Neuronal stem cell (in vitro differentiated cells): ENCODE data around the gene ENOPH1.
A peak's percentile ranks its signal among the peaks of the same experiment; 100 is the strongest.

ENCODE experiments used
- DNase-seq: peaks from one replicate; pipeline ENCODE4 v3.0.0-alpha.2; 2013; ENCODE audit warnings: low spot score
- H2AFZ ChIP-seq: one replicate; pipeline ENCODE4 v1.6.1; 2013; ENCODE audit warnings: mild to moderate bottlenecking, low read length, inconsistent platforms
- H2AK5ac ChIP-seq: 2 replicates; pipeline ENCODE4 v1.6.1; 2013; ENCODE audit warnings: low read depth, mild to moderate bottlenecking, inconsistent platforms, low read length, moderate library complexity, mixed read lengths
- H2BK120ac ChIP-seq: 2 replicates; pipeline ENCODE4 v1.6.1; 2013; ENCODE audit warnings: low read depth, mild to moderate bottlenecking, inconsistent platforms, low read length, moderate library complexity, mixed read lengths
- H2BK12ac ChIP-seq: one replicate; pipeline ENCODE4 v1.6.1; 2013; ENCODE audit warnings: low read length, inconsistent platforms
- H2BK15ac ChIP-seq: 2 replicates; pipeline ENCODE4 v1.6.1; 2013; ENCODE audit warnings: mild to moderate bottlenecking, low read length, inconsistent platforms, mixed read lengths
- H2BK5ac ChIP-seq: one replicate; pipeline ENCODE4 v1.6.1; 2013; ENCODE audit warnings: inconsistent platforms, mild to moderate bottlenecking, low read length, moderate library complexity
- H3K14ac ChIP-seq: one replicate; pipeline ENCODE4 v1.6.1; 2013; ENCODE audit warnings: low read length, inconsistent platforms
- H3K18ac ChIP-seq: 2 replicates; pipeline ENCODE4 v1.6.1; 2013; ENCODE audit warnings: low read length, inconsistent platforms
- H3K23ac ChIP-seq: 2 replicates; pipeline ENCODE4 v1.6.1; 2013; ENCODE audit warnings: low read depth, mild to moderate bottlenecking, mixed read lengths, low read length, inconsistent platforms; ENCODE audit not compliant: poor library complexity
- H3K27ac ChIP-seq: replicated peaks from 3 replicates; pipeline ENCODE4 v1.5.1; 2013; ENCODE audit warnings: low read length, inconsistent platforms
- H3K27me3 ChIP-seq, 3 experiments: 2 replicates each; pipeline ENCODE4 v1.6.1; 2013; ENCODE audit warnings: low read length in 3 of 3, mild to moderate bottlenecking in 2 of 3, inconsistent platforms in 1 of 3, low read depth in 1 of 3, mixed read lengths in 1 of 3, moderate library complexity in 1 of 3; ENCODE audit not compliant: control insufficient read depth in 3 of 3, insufficient read depth in 3 of 3
- H3K36me3 ChIP-seq, 2 donors: replicated peaks in 1 of 2; 2 replicates each; pipeline ENCODE4 v1.6.1; 2013; ENCODE audit warnings: low read length in 2 of 2; ENCODE audit not compliant: control insufficient read depth in 2 of 2, insufficient read depth in 2 of 2
- H3K4ac ChIP-seq: 2 replicates; pipeline ENCODE4 v1.6.1; 2013; ENCODE audit warnings: inconsistent platforms, mild to moderate bottlenecking, low read length, moderate library complexity
- H3K4me1 ChIP-seq, 2 donors: 1 replicate in 1 of 2; 2 replicates in 1 of 2; pipeline ENCODE4 v1.6.1; 2013; ENCODE audit warnings: low read length in 2 of 2, low read depth in 1 of 2; ENCODE audit not compliant: control insufficient read depth in 2 of 2, insufficient read depth in 1 of 2
- H3K4me2 ChIP-seq: one replicate; pipeline ENCODE4 v1.6.1; 2013; ENCODE audit warnings: mild to moderate bottlenecking, low read length, inconsistent platforms; ENCODE audit not compliant: insufficient read depth, poor library complexity, severe bottlenecking
- H3K4me3 ChIP-seq, 2 donors: 2 replicates each; pipeline ENCODE4 v1.5.1; 2013; ENCODE audit warnings: low read length in 2 of 2, mild to moderate bottlenecking in 2 of 2, inconsistent platforms in 1 of 2, moderate library complexity in 1 of 2
- H3K79me1 ChIP-seq: one replicate; pipeline ENCODE4 v1.6.1; 2013; ENCODE audit warnings: low read depth, mild to moderate bottlenecking, inconsistent platforms, low read length, moderate library complexity
- H3K9ac ChIP-seq: one replicate; pipeline ENCODE4 v1.6.1; 2013; ENCODE audit warnings: mild to moderate bottlenecking, low read depth, low read length, inconsistent platforms; ENCODE audit not compliant: poor library complexity
- H3K9me3 ChIP-seq, 2 donors: replicated peaks in 1 of 2; 2 replicates each; pipeline versions ENCODE3 to v1.6.1; 2013; ENCODE audit warnings: low read length in 2 of 2, mild to moderate bottlenecking in 2 of 2, inconsistent platforms in 1 of 2, low read depth in 1 of 2, mixed read lengths in 1 of 2, moderate library complexity in 1 of 2; ENCODE audit not compliant: control insufficient read depth in 2 of 2, insufficient read depth in 1 of 2
- H4K8ac ChIP-seq: one replicate; pipeline ENCODE4 v1.6.1; 2013; ENCODE audit warnings: low read depth, mild to moderate bottlenecking, inconsistent platforms, low read length, moderate library complexity
- H4K91ac ChIP-seq: one replicate; pipeline ENCODE4 v1.6.1; 2013; ENCODE audit warnings: low read length, low read depth, mild to moderate bottlenecking, inconsistent platforms; ENCODE audit not compliant: poor library complexity
- WGBS, 2 donors: extraction: QIAGEN DNeasy Blood & Tissue Kit; methylation state at CpG; one replicate each; pipeline ENCODE4 v1.1.7; 2013; ENCODE audit warnings: missing lambda C conversion rate in 2 of 2, mixed read lengths in 1 of 2; ENCODE audit not compliant: insufficient read length in 2 of 2, insufficient replicate concordance in 1 of 2; ENCODE audit errors: extremely low coverage in 2 of 2; 5-methylcytosine and 5-hydroxymethylcytosine counted together

ENOPH1 gene

DNA sequence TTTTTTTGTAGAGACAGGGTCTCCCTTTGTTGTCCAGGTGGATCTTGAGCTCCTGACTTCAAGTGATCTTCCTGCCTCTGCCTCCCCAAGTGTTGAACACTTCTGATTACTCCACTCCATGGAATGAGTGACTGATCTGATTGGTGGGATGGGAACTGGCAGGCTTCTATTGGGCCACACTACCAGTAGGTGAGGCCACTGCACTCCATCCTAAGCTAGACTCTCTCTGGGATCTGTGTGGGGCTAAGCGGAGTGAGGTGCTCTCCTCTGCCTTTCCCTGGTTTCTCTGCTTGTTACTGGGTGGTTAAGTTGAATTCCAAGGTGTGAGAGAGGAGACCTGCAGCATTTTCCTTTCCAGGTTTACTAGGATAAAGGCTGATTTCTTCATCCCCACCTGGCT lies 58.7 kb downstream of the ENOPH1 start:
- no peak overlapping the region for H4K91ac ChIP-seq
- H2BK5ac ChIP-seq: no peak overlapping the region
- H2AFZ ChIP-seq: no peak overlapping the region
- H3K14ac ChIP-seq: no peak overlapping the region
- no peaks in the 10 kb centered on the region for H3K79me1 ChIP-seq
- no peak for DNase-seq
- H3K23ac ChIP-seq: no peak overlapping the region
- peaks cover 2 to 5% of the 10 kb centered on the region in 2 donors for H3K4me1 ChIP-seq
- H2BK120ac ChIP-seq: no peak overlapping the region
- no peak overlapping the region for H3K4me2 ChIP-seq
- WGBS, 2 donors: no CpG with 5 or more reads among the region's 1 CpG
- H3K9me3 ChIP-seq: no peaks in the 10 kb centered on the region
- H2AK5ac ChIP-seq: no peak overlapping the region
- no peak overlapping the region for H2BK15ac ChIP-seq
- H3K18ac ChIP-seq: no peak overlapping the region
- H3K9ac ChIP-seq: no peak overlapping the region
- H2BK12ac ChIP-seq: no peak overlapping the region
- H3K27ac ChIP-seq: no peak overlapping the region
- H3K4me3 ChIP-seq: no peak overlapping the region
- H4K8ac ChIP-seq: no peak overlapping the region
- no peaks in the 10 kb centered on the region for H3K36me3 ChIP-seq
- H3K4ac ChIP-seq: no peak overlapping the region
- H3K27me3 ChIP-seq: no peaks in the 10 kb centered on the region

DNA sequence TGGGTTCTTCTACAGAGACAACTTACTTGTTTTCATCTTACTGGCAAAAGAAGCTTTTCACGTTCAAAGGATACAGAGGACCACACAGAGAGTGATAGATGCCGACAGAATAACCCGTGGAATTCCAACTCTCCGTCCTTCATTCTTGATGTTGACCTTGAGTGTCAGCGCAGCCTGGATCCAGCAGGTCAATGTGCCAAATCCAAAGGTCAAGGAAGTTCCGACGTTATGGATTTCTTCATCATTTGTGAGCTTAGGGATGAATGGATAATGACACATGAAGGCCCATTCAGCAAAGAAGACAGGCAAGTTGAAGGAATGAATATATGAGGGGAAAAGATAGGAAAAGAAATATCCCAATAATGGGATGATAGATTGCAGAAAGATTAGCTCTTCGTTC lies 59.6 kb downstream of the ENOPH1 start:
- no peak overlapping the region for H3K27ac ChIP-seq
- no peak overlapping the region for H4K8ac ChIP-seq
- no peak overlapping the region for H2BK5ac ChIP-seq
- H4K91ac ChIP-seq: no peak overlapping the region
- no peaks in the 10 kb centered on the region for H3K27me3 ChIP-seq
- H3K4me2 ChIP-seq: no peak overlapping the region
- H2BK12ac ChIP-seq: no peak overlapping the region
- no peaks in the 10 kb centered on the region for H3K36me3 ChIP-seq
- no peak overlapping the region for H2AFZ ChIP-seq
- H3K9ac ChIP-seq: no peak overlapping the region
- H2BK15ac ChIP-seq: no peak overlapping the region
- H3K9me3 ChIP-seq: no peaks in the 10 kb centered on the region
- no peaks in the 10 kb centered on the region for H3K79me1 ChIP-seq
- no CpG with 5 or more reads among the region's 8 CpGs for WGBS, 2 donors
- peaks cover 2 to 5% of the 10 kb centered on the region in 2 donors for H3K4me1 ChIP-seq
- no peak overlapping the region for H2BK120ac ChIP-seq
- H3K18ac ChIP-seq: no peak overlapping the region
- H2AK5ac ChIP-seq: no peak overlapping the region
- DNase-seq: no peak
- no peak overlapping the region for H3K4ac ChIP-seq
- no peak overlapping the region for H3K23ac ChIP-seq
- no peak overlapping the region for H3K4me3 ChIP-seq
- H3K14ac ChIP-seq: no peak overlapping the region

DNA sequence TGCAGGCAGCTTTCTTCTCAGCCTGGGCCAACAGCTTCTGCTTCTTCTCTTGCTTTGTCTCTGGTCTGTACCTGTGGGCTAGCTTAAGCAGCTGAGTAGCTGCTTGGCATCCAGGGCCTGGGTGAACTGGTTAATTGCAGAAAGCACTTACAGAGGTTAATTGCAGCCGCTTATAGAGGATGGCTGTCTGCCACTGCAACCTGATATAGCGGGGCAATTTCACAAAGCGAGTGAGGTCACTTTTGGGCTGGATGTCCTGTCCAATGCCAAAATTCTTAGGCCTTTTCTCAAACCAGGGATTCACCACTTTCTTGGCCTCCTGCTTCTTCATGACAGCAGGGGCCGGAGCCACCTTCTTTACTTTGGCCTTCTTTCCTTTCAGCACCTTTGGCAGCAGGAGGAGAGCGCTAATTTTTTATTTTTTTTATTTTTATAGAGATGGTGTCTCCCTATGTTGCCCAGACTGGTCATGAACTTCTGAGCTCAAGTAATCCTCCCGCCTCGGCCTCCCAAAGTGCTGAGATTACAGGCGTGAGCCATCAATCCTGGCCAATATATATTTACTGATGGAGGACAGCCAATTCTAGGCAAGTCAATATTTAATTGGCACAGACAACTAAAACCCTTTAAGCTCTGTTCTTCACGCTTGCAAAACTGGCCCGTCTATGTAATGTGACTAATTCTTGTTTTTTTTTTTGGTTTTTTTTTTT lies 61.0 kb downstream of the ENOPH1 start:
- Histone ChIP-seq H2BK5ac (no peak overlapping the region), H2BK12ac (no peak overlapping the region), H4K91ac (no peak overlapping the region), H3K4ac (no peak overlapping the region), H3K36me3 (no peaks in the 10 kb centered on the region), H3K27me3 (no peaks in the 10 kb centered on the region), H4K8ac (peak overlapping the region; percentile 17), H3K23ac (no peak overlapping the region), H3K9ac (no peak overlapping the region), H3K4me2 (no peak overlapping the region), H2AK5ac (no peak overlapping the region), H3K4me3 (no peak overlapping the region), H2AFZ (no peak overlapping the region), H3K18ac (peak overlapping the region; percentile 17), H2BK15ac (no peak overlapping the region), H3K9me3 (no peaks in the 10 kb centered on the region), H3K27ac (no peak overlapping the region), H2BK120ac (no peak overlapping the region), H3K14ac (peak overlapping the region; percentile 89), H3K4me1 (peaks cover 2 to 5% of the 10 kb centered on the region in 2 donors), H3K79me1 (no peaks in the 10 kb centered on the region)
- WGBS, 2 donors: no CpG with 5 or more reads among the region's 10 CpGs
- DNase-seq: no peak

DNA sequence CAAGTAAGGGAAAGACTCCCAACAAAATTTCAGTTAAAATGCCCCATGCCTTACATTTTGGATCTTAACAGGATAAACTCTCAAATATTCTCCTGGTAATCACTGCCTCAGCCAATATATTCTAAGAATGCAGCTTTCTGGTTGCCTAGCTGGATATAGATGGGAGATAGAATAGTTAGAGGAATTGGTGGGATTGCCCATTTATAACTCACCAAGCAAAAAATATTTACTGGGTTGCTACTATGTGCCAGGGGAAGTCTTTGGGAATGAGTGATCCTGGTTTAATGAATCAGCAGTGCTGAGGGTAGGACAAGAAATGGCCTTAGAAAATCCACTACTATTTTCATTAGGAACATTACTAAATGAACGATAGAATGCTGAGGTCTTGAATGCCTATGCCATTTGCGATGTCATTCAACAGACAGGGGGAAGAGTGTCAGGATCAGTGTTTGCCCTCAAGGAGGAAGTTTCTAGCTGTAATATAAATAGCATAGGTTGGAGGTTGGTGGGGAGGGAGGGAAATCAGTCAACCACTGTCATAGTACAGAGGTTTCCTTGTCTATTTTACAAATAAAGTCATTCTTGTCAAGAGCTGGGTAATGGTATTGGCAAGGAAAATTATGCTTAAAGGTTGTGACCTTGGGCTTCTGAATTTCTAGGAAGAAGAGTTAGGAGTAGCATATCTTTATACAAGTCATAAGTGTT lies 63.5 kb downstream of the ENOPH1 start:
- Histone ChIP-seq H2AK5ac (no peak overlapping the region), H2BK5ac (no peak overlapping the region), H3K36me3 (no peaks in the 10 kb centered on the region), H2BK120ac (no peak overlapping the region), H4K8ac (no peak overlapping the region), H3K4me1 (peaks cover 2 to 5% of the 10 kb centered on the region in 2 donors), H3K4ac (no peak overlapping the region), H3K9me3 (no peaks in the 10 kb centered on the region), H2BK12ac (no peak overlapping the region), H3K79me1 (no peaks in the 10 kb centered on the region), H2BK15ac (no peak overlapping the region), H3K14ac (no peak overlapping the region), H3K27ac (no peak overlapping the region), H4K91ac (no peak overlapping the region), H3K18ac (no peak overlapping the region), H3K9ac (no peak overlapping the region), H3K23ac (no peak overlapping the region), H3K4me3 (no peak overlapping the region), H2AFZ (no peak overlapping the region), H3K27me3 (no peaks in the 10 kb centered on the region), H3K4me2 (no peak overlapping the region)
- DNase-seq: no peak
- no CpG with 5 or more reads among the region's 2 CpGs for WGBS, 2 donors
